T-cell (primary cell): ENCODE measurements around the gene PCDH9. TPM values are rescaled to one million over a fixed set of nuclear protein-coding genes. Genes with fewer than 3 reads are reported as not detected.
A peak's percentile ranks its signal among the peaks of the same experiment; 100 is the strongest.

Source experiments
- ATAC-seq, 4 experiments: fragments of 200-7000 bp in 3 of 4; fragments of 150-1000 bp in 1 of 4; cut with Tn5 transposase; replicated peaks in 1 of 4; 1 replicate in 3 of 4; 2 replicates in 1 of 4; pipeline ENCODE4 v1.10.0; 2021; ENCODE audit warnings: moderate library complexity in 3 of 4, mild to moderate bottlenecking in 2 of 4, moderate number of reproducible peaks in 1 of 4
- CTCF ChIA-PET, 2 donors: fragments of 300-600 bp; sonication (Branson Sonifier 250); formaldehyde crosslinking; loops; one replicate each; lab custom pipeline; 2022; ENCODE audit warnings: antibody characterized with exemption in 2 of 2; lab: Charles Lee
- POLR2A ChIA-PET, 2 donors: fragments of 300-600 bp; sonication (Branson Sonifier 250); formaldehyde crosslinking; loops; one replicate each; lab custom pipeline; 2022; ENCODE audit warnings: antibody characterized with exemption in 2 of 2; lab: Charles Lee
- DNase-seq, 35 experiments: peaks; one replicate each; pipeline versions ENCODE4 v3.0.0 to v3.0.0-alpha.2; 2013 to 2023
- H3K27ac ChIP-seq: one replicate; pipeline ENCODE4 v1.5.1; 2013; ENCODE audit warnings: low read length
- H3K27me3 ChIP-seq, 2 experiments: replicated peaks in 1 of 2; 1 replicate in 1 of 2; 2 replicates in 1 of 2; pipeline versions ENCODE4 v1.6.1 to v1.7.0; 2013; ENCODE audit warnings: low read length in 1 of 2, mixed read lengths in 1 of 2; ENCODE audit not compliant: control insufficient read depth in 2 of 2, insufficient read depth in 2 of 2; ENCODE audit errors: extremely low read depth in 1 of 2
- H3K36me3 ChIP-seq, 2 donors: 1 replicate in 1 of 2; 2 replicates in 1 of 2; pipeline versions ENCODE4 v1.6.1 to v1.7.0; 2013; ENCODE audit warnings: low read length in 1 of 2; ENCODE audit not compliant: control insufficient read depth in 2 of 2, insufficient read depth in 1 of 2; ENCODE audit errors: extremely low read depth in 1 of 2
- H3K4me1 ChIP-seq, 2 experiments: 1 replicate in 1 of 2; 2 replicates in 1 of 2; pipeline versions ENCODE4 v1.6.1 to v1.7.0; 2013; ENCODE audit warnings: low read length in 2 of 2, mixed read lengths in 1 of 2; ENCODE audit not compliant: insufficient read depth in 2 of 2, control insufficient read depth in 1 of 2; ENCODE audit errors: extremely low read depth in 1 of 2
- H3K4me3 ChIP-seq, 2 donors: 1 replicate in 1 of 2; 2 replicates in 1 of 2; pipeline versions ENCODE4 v1.5.1 to v1.7.0; 2013; ENCODE audit warnings: mild to moderate bottlenecking in 2 of 2, low read length in 1 of 2, moderate library complexity in 1 of 2; ENCODE audit not compliant: control insufficient read depth in 1 of 2; ENCODE audit errors: extremely low read depth in 1 of 2
- H3K9me3 ChIP-seq: 2 replicates; pipeline ENCODE4 v1.7.0; 2013
- H3K27ac Mint-ChIP-seq, 2 donors: one replicate each; pipeline ENCODE4 v1.8.0; 2020 to 2021; ENCODE audit warnings: mild to moderate bottlenecking in 2 of 2, mixed read lengths in 2 of 2
- H3K27me3 Mint-ChIP-seq, 2 donors: one replicate each; pipeline ENCODE4 v1.8.0; 2021 to 2022; ENCODE audit warnings: mixed read lengths in 2 of 2
- H3K36me3 Mint-ChIP-seq: one replicate; pipeline ENCODE4 v1.8.0; 2021; ENCODE audit warnings: mixed read lengths
- H3K4me1 Mint-ChIP-seq, 3 donors: one replicate each; pipeline ENCODE4 v1.8.0; 2020 to 2022; ENCODE audit warnings: mixed read lengths in 3 of 3, mild to moderate bottlenecking in 1 of 3
- H3K4me3 Mint-ChIP-seq, 3 donors: one replicate each; pipeline ENCODE4 v1.8.0; 2020 to 2022; ENCODE audit warnings: mild to moderate bottlenecking in 3 of 3, mixed read lengths in 3 of 3, moderate library complexity in 3 of 3
- H3K9me3 Mint-ChIP-seq, 3 donors: one replicate each; pipeline ENCODE4 v1.8.0; 2020 to 2022; ENCODE audit warnings: mixed read lengths in 3 of 3
- WGBS: methylation state at CpG from one replicate; pipeline ENCODE4 v1.1.5; 2013; ENCODE audit warnings: missing lambda C conversion rate; ENCODE audit not compliant: insufficient coverage; 5-methylcytosine and 5-hydroxymethylcytosine counted together
- total RNA-seq, 35 experiments: library from RNA in 6 of 35; stranded (reverse) in 6 of 35; fragments of 120-200 nt in 1 of 35; gene quantifications; one replicate each; pipeline versions ENCODE4 v1.2.1 to v1.2.4 and lab custom pipeline; 2013 to 2026

PCDH9 gene
- total RNA-seq, 5 donors from 2014 or later (not counting 1 experiment from before 2014, with no cell fraction given), result 0.38 to 1.3 (median 0.53) TPM

DNA sequence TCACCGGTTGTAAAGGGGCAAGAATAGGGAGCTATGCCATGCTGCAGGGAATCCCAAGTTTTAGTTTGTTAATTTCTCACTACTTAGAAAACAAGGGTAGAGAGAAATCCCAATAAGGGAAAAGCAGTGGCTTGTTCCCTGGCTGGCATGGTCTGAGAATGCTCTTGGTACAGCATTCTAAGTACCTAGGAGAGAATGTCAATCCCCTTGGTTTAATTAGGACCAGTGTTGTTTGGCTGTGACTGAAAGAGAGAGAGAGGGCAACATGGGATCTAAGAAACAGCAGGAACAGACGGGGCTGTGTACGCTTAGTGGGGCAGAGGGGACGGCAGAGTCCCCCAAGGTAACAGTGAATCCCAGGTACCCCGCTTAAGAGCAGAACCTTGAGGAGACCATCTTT is 228.8 kb downstream of the PCDH9 start:
- Histone ChIP-seq H3K27ac (no peak overlapping the region), H3K4me1 (no peaks in the 10 kb centered on the region), H3K9me3 (no peaks in the 10 kb centered on the region), H3K27me3 (no peaks in the 10 kb centered on the region), H3K36me3 (no peaks in the 10 kb centered on the region), H3K4me3 (no peak overlapping the region)
- WGBS, result 80% methylated on average over 1 of the region's 5 CpGs
- H3K27me3 Mint-ChIP-seq, result no peaks in the 10 kb centered on the region
- H3K9me3 Mint-ChIP-seq, result peaks cover 0 to 14% (median 3%) of the 10 kb centered on the region in 3 donors
- no peak overlapping the region for H3K27ac Mint-ChIP-seq
- ChIA-PET CTCF (no interaction called here), POLR2A (no interaction called here)
- DNase-seq (no peak), ATAC-seq (no peak)
- H3K4me3 Mint-ChIP-seq, result no peak overlapping the region
- no peaks in the 10 kb centered on the region for H3K36me3 Mint-ChIP-seq
- H3K4me1 Mint-ChIP-seq, result no peaks in the 10 kb centered on the region

DNA sequence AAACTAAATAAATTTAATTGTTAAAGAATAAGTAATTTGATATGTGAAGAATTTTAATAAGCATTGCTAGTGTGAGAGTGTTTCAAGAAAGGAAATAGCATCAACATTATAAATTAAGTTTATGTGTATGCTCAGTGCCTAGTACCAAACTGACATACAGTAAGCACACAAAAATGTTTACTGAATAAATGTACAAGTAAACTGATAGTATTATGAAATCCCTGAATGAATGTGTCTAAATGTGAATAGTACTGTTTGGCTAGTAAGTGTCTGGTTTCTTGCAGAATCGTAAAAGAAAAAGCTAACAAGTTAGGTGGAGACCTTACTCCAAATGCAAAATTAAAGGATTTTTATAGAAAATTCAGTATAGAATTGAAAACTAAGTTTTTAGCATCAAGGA is 233.6 kb downstream of the PCDH9 start:
- Mint-ChIP-seq H3K9me3 (peaks cover 0 to 14% (median 3%) of the 10 kb centered on the region in 3 donors), H3K4me1 (peaks cover 0 to 6% (median 2%) of the 10 kb centered on the region in 3 donors), H3K27me3 (no peaks in the 10 kb centered on the region), H3K27ac (no peak overlapping the region), H3K4me3 (no peak overlapping the region), H3K36me3 (no peaks in the 10 kb centered on the region)
- Histone ChIP-seq H3K4me1 (peaks cover 0 to 4% of the 10 kb centered on the region in 2 experiments), H3K4me3 (no peak overlapping the region), H3K27ac (no peak overlapping the region), H3K36me3 (no peaks in the 10 kb centered on the region), H3K9me3 (no peaks in the 10 kb centered on the region), H3K27me3 (no peaks in the 10 kb centered on the region)
- DNase-seq, result no peak
- ChIA-PET CTCF (no interaction called here), POLR2A (no interaction called here)
- no CpG with 5 or more reads among the region's 1 CpG for WGBS
- ATAC-seq, result no peak

DNA sequence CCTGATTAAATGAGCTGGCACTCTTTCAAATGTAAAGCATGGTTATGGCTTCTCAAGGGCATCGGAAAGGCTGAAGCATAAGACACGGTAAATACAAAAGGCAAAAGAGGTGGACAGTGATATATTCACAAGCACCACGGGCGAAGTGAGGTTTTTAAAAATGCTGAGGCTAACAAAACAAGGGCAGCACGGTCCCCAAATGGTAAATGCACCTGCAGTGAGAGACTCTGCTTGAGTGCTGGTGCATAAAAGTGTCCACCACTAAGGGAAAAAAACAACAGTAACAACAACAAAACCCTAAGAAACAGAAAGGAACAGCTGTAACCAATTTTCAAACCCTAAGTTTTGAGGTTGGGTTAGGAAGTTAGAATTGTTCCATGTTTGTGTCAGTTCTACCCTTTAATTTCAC is 234.9 kb downstream of the PCDH9 start:
- 83% methylated on average over 1 of the region's 5 CpGs for WGBS
- no peaks in the 10 kb centered on the region for H3K36me3 ChIP-seq
- Mint-ChIP-seq H3K27ac (no peak overlapping the region), H3K4me3 (no peak overlapping the region), H3K9me3 (peaks cover 0 to 12% (median 3%) of the 10 kb centered on the region in 3 donors), H3K27me3 (no peaks in the 10 kb centered on the region), H3K36me3 (no peaks in the 10 kb centered on the region), H3K4me1 (peaks cover 0 to 6% (median 2%) of the 10 kb centered on the region in 3 donors)
- peaks cover 0 to 4% of the 10 kb centered on the region in 2 experiments for H3K4me1 ChIP-seq
- DNase-seq, result no peak
- no peak overlapping the region for H3K4me3 ChIP-seq
- no peaks in the 10 kb centered on the region for H3K27me3 ChIP-seq
- CTCF ChIA-PET, result no interaction called here
- no peak overlapping the region for H3K27ac ChIP-seq
- ATAC-seq, result no peak
- H3K9me3 ChIP-seq, result no peaks in the 10 kb centered on the region
- POLR2A ChIA-PET, result no interaction called here

DNA sequence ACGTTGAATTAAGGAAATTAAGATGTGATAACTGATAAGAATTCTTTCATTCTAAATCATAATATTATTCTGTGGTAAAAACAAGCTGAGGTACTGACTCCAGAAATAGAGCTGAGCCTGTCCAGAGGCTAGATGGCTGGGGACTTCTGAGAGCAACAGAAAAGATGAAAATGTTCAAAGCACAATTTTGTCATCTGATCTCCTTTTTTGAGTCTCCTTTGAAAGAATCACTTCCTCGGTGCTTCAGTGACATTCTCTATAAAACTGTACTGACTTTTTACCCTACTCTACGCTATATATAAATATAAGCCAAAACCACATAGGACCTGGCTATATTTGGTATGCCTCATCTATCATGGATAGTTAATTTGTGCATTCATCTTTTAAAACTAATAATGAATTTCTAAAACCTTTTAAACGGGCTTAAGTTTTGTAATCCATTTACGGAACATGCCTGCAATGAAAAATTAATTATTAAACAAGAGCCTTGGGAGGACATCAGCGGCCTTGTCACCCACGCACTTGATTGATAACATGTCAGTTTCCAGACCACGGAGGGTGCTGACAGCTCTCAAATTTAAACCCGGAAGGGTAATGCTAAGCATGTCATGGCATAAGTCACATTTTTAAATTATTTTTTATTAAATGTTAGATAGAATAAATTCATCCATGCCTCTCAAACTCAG is 235.5 kb downstream of the PCDH9 start:
- ChIA-PET POLR2A (no interaction called here), CTCF (no interaction called here)
- peaks cover 0 to 6% (median 2%) of the 10 kb centered on the region in 3 donors for H3K4me1 Mint-ChIP-seq
- H3K9me3 Mint-ChIP-seq, result peaks cover 0 to 12% (median 3%) of the 10 kb centered on the region in 3 donors
- Histone ChIP-seq H3K36me3 (no peaks in the 10 kb centered on the region), H3K4me3 (no peak overlapping the region), H3K4me1 (peaks cover 0 to 4% of the 10 kb centered on the region in 2 experiments), H3K9me3 (no peaks in the 10 kb centered on the region), H3K27ac (no peak overlapping the region), H3K27me3 (no peaks in the 10 kb centered on the region)
- DNase-seq, result no peak
- H3K36me3 Mint-ChIP-seq, result no peaks in the 10 kb centered on the region
- no peak for ATAC-seq
- 53% methylated on average over 4 of the region's 9 CpGs for WGBS
- no peak overlapping the region for H3K27ac Mint-ChIP-seq
- no peaks in the 10 kb centered on the region for H3K27me3 Mint-ChIP-seq
- H3K4me3 Mint-ChIP-seq, result peak overlapping the region in 1 of 3 donors; percentile 33

DNA sequence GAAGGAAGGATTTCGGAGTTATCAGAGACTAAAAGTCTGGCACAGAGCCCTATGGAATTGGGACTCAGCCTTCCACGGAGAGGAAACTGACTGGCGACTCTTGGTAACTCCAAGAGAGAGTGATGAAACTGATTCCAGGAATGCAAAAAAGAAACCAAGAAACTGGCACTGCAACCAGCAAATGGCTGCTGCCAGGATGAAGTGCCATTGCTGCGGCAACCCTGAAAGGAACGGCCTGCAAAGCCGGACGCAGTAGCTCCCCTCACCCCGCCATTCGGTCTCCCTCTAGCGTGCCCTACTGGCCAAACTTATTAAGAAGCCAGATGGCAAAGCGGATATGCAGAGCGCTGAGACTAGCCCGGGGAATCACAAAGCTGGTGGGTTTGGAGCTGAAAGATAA is 236.0 kb downstream of the PCDH9 start:
- H3K4me3 ChIP-seq, result no peak overlapping the region
- POLR2A ChIA-PET, result no interaction called here
- no peaks in the 10 kb centered on the region for H3K27me3 ChIP-seq
- Mint-ChIP-seq H3K27ac (no peak overlapping the region), H3K36me3 (no peaks in the 10 kb centered on the region), H3K4me1 (peaks cover 0 to 6% (median 2%) of the 10 kb centered on the region in 3 donors), H3K27me3 (no peaks in the 10 kb centered on the region), H3K4me3 (peak overlapping the region in 1 of 3 donors; percentile 33), H3K9me3 (peaks cover 0 to 11% (median 3%) of the 10 kb centered on the region in 3 donors)
- peaks cover 0 to 4% of the 10 kb centered on the region in 2 experiments for H3K4me1 ChIP-seq
- no peaks in the 10 kb centered on the region for H3K36me3 ChIP-seq
- ATAC-seq (peak in 1 of 4 experiments; percentile 32), DNase-seq (peak in 10 of 35 experiments; percentile 0 to 16 (median 2))
- H3K27ac ChIP-seq, result no peak overlapping the region
- no peaks in the 10 kb centered on the region for H3K9me3 ChIP-seq
- 50% methylated on average over 9 of the region's 13 CpGs for WGBS
- CTCF ChIA-PET, result no interaction called here

DNA sequence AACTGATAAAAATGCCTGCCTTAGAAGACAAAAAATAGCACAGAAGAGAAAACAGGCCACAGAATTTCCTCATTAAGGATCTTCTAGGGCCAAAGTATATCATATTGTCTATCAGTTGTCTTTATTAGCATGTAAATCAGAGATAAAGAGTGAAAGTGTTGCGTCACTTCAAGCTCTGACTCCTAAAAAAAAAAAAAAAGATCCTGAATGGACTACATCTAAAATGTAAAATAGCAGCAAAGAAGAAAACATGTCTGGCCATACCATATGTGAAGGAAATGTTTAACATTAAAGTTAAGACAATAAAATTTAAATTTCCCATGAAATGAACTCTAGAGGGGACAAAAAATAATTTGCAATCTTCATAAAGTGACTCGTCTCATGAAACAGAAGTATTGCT is 237.4 kb downstream of the PCDH9 start:
- H3K4me1 Mint-ChIP-seq, result peaks cover 0 to 6% (median 2%) of the 10 kb centered on the region in 3 donors
- no peaks in the 10 kb centered on the region for H3K9me3 ChIP-seq
- ATAC-seq (no peak), DNase-seq (no peak)
- H3K9me3 Mint-ChIP-seq, result peaks cover 0 to 4% (median 0%) of the 10 kb centered on the region in 3 donors
- ChIA-PET POLR2A (no interaction called here), CTCF (no interaction called here)
- H3K27me3 Mint-ChIP-seq, result no peaks in the 10 kb centered on the region
- H3K4me3 ChIP-seq, result no peak overlapping the region
- H3K4me1 ChIP-seq, result peaks cover 0 to 4% of the 10 kb centered on the region in 2 experiments
- WGBS, result no CpG with 5 or more reads among the region's 2 CpGs
- no peaks in the 10 kb centered on the region for H3K27me3 ChIP-seq
- no peak overlapping the region for H3K27ac ChIP-seq
- H3K36me3 Mint-ChIP-seq, result no peaks in the 10 kb centered on the region
- H3K27ac Mint-ChIP-seq, result no peak overlapping the region
- H3K36me3 ChIP-seq, result no peaks in the 10 kb centered on the region
- no peak overlapping the region for H3K4me3 Mint-ChIP-seq
